IMR-90 (cell line): Measurements from ENCODE around the gene IL21R.

Experiments
- CEBPB ChIP-seq: IDR thresholded peaks from 2 replicates; pipeline ENCODE4 v1.6.1; 2012; ENCODE audit warnings: low read depth, low read length, improper control_type of control experiment
- CHD1 ChIP-seq: IDR thresholded peaks from 2 replicates; pipeline ENCODE4 v1.6.1; 2012; ENCODE audit warnings: low read depth, low read length, improper control_type of control experiment
- CTCF ChIP-seq: conservative IDR thresholded peaks from 2 replicates; pipeline ENCODE4 v1.5.1; 2012; ENCODE audit warnings: mild to moderate bottlenecking, low read depth, low read length, improper control_type of control experiment
- ELK1 ChIP-seq: fragments of 150-350 bp; IDR thresholded peaks from 2 replicates; pipeline ENCODE4 v1.6.1; 2016; ENCODE audit warnings: low read depth, mild to moderate bottlenecking, low read length, moderate library complexity, borderline replicate concordance
- FOS ChIP-seq: fragments of 150-350 bp; IDR thresholded peaks from 2 replicates; pipeline ENCODE4 v1.6.1; 2016; ENCODE audit warnings: low read depth, low read length
- MAFK ChIP-seq: IDR thresholded peaks from 2 replicates; pipeline ENCODE4 v1.6.1; 2012; ENCODE audit warnings: low read depth, low read length, improper control_type of control experiment
- MAZ ChIP-seq: IDR thresholded peaks from 2 replicates; pipeline ENCODE4 v1.6.1; 2012; ENCODE audit warnings: low read depth, mild to moderate bottlenecking, low read length, improper control_type of control experiment, moderate library complexity, borderline replicate concordance
- MXI1 ChIP-seq: IDR thresholded peaks from 2 replicates; pipeline ENCODE4 v1.6.1; 2012; ENCODE audit warnings: low read depth, mild to moderate bottlenecking, low read length, moderate library complexity, borderline replicate concordance
- POLR2A ChIP-seq: IDR thresholded peaks from 2 replicates; pipeline ENCODE4 v1.6.1; 2012; ENCODE audit warnings: mild to moderate bottlenecking, low read depth, low read length
- RAD21 ChIP-seq: IDR thresholded peaks from 2 replicates; pipeline ENCODE4 v1.6.1; 2012; ENCODE audit warnings: low read length, improper control_type of control experiment
- RCOR1 ChIP-seq: IDR thresholded peaks from 2 replicates; pipeline ENCODE4 v1.6.1; 2012; ENCODE audit warnings: mild to moderate bottlenecking, low read length, improper control_type of control experiment; ENCODE audit not compliant: insufficient replicate concordance
- RFX5 ChIP-seq: IDR thresholded peaks from 2 replicates; pipeline ENCODE4 v1.8.0; 2012; ENCODE audit warnings: low read depth, mild to moderate bottlenecking, low read length, moderate library complexity
- SMC3 ChIP-seq: fragments of 150-350 bp; IDR thresholded peaks from 2 replicates; pipeline ENCODE4 v1.6.1; 2016; ENCODE audit warnings: low read depth, mild to moderate bottlenecking, antibody characterized with exemption, low read length, moderate library complexity

- TF ChIP-seq ELK1 (no peak), MAZ (no peak), CTCF (no peak), POLR2A (no peak), CHD1 (no peak), FOS (no peak), MXI1 (no peak), SMC3 (no peak), MAFK (no peak), RCOR1 (no peak), CEBPB (no peak), RFX5 (no peak), RAD21 (no peak)
Observed at GRCh38 chr16:27485126-27485525, 83.2 kb downstream of the IL21R start.
